ENCODE measurements around the gene PROCA1. TPM values are rescaled to one million over a fixed set of nuclear protein-coding genes. Genes with fewer than 3 reads are reported as not detected.
A peak's percentile ranks its signal among the peaks of the same experiment; 100 is the strongest.
"Not testable (repeated sequence)": the region's sequence is repeated elsewhere in the genome, so short reads cannot be mapped to it uniquely, and the experiment has no call there.

PROCA1 gene
- total RNA-seq, 1 donor from 2014 or later, result 7.6 TPM

DNA sequence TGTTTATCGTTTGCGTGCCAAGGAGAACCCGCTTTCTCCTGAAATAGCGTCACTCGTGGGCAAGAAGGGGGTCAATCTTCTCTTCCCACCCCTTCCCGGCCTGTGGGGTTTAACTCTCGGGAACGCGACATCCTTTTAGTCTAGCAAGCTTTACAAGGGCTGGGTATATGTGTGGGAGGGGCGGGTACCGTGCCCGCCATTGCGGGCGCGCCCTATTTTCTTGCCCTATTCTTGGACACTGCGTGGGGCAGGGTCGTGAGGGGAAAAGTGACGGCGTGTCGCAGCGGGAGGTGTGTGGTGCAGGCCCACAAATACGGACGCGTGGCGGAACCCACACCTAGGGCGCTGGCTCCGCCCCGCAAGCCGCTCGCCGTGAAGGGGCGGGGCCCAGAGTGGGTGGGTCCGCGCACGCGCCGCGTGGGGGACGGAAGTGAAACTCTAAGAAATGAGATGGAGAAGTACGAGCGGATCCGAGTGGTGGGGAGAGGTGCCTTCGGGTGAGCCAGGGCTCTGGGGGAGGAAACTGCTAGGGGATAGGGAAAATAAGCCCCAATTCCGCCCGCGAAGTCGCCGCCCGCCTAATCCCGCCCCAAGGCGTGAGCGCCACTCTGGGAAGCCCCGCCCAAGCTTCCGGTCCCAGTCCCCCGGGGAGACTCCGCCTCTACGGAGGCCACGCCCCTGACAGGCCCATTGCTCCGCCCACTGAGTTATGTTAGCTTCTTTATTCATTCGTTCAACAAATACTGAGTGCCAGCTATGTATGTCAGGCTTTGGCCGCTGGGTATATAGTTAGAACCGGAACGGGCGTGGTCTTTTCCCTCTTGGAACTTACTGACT, 16.9 kb upstream of the PROCA1 start, which contains the start of gene NEK8:
TSS of gene NEK8 (plus strand) at position 425 of the 837 bp plus-strand sequence. CDS start at position 451, 26 bp downstream.
- peak; percentile 87 for ATAC-seq
- peak; percentile 98 for DNase-seq (ENCODE audit: low spot score)
- intact Hi-C loops (cut with DNase I), result no loop called here

GRCh38 chr17:28726627-28727491, 15.2 kb upstream of the PROCA1 start:
- ATAC-seq, result peak; percentile 84
- intact Hi-C loops (cut with DNase I), result no loop called here
- DNase-seq (ENCODE audit: low spot score), result peak; percentile 97

GRCh38 chr17:28726226-28726626, 14.5 kb upstream of the PROCA1 start, which contains the start of gene TLCD1:
TLCD1 (minus strand) TSS chr17:28726233; CDS start chr17:28726097, 136 bp downstream.
- ATAC-seq (peak; percentile 31), DNase-seq (ENCODE audit: low spot score) (no peak)
- intact Hi-C loops (cut with DNase I), result no loop called here

DNA sequence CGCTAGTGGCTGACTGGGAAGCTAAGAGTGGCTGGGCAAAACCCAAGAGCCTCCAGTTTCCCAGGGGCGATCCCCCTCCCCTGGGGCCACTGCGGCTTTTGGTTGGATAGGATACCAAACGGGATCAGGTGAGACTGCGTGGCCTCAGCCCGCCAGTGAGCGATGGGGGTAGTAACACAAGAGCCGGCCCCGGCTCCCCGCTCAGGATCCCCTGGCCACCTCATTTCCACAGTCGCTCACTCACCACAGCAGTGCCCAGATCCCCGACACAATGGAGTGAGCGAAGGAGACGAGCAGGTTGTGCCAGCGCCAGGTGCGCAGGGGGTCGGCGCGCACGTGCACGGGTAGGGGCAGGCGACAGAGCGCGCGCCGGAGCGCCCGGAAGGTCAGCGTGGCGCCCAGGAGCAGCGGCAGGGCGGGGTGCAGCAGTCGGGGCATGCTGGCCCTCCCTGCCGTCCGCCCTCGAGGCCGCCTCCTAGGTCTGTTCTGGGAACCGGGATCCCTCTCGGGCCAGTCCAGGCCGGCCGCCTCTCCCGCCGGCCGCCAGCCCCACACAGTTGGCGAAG, 14.1 kb upstream of the PROCA1 start:
- ATAC-seq (peak; percentile 0), DNase-seq (ENCODE audit: low spot score) (peak; percentile 79)
- intact Hi-C loops (cut with DNase I), result no loop called here

DNA sequence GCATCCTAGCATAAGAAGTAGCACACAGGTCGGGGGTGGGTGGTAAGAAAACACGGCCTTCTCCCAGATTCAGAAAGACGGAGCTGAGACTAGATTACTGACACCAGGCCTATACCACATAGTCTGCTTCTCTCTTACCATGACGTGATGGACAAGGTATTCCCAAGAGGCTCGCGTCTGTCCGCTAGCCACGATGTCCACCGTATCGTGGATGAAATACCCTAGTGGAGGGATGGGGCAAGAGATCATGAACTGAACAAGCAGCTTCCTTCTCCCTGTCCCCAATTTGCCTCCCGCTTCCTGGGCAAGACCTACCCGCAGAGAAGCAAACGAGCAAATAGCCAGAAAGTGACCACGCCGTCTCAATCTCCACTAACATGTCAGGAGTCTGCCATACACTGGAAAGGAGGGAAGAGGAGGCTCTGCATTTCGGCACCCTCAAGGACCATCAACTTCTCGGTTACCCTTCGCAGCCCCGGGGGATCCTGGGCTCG, 13.5 kb upstream of the PROCA1 start:
- intact Hi-C loops (cut with DNase I), result no loop called here
- DNase-seq (ENCODE audit: low spot score), result no peak
- ATAC-seq, result no peak

GRCh38 chr17:28724500-28725165, 12.9 kb upstream of the PROCA1 start:
- intact Hi-C loops (cut with DNase I), result no loop called here
- DNase-seq (ENCODE audit: low spot score) (no peak), ATAC-seq (no peak)

GRCh38 chr17:28723836-28724499, 12.3 kb upstream of the PROCA1 start:
- DNase-seq (ENCODE audit: low spot score); ATAC-seq; intact Hi-C loops (cut with DNase I): not testable (repeated sequence)

GRCh38 chr17:28723159-28723835, 11.6 kb upstream of the PROCA1 start:
- intact Hi-C loops (cut with DNase I), result no loop called here
- no peak for ATAC-seq
- DNase-seq (ENCODE audit: low spot score), result no peak

GRCh38 chr17:28722417-28723158, 10.9 kb upstream of the PROCA1 start:
- ATAC-seq (no peak), DNase-seq (ENCODE audit: low spot score) (no peak)
- intact Hi-C loops (cut with DNase I), result no loop called here

- intact Hi-C loops (cut with DNase I); DNase-seq (ENCODE audit: low spot score); ATAC-seq: not testable (repeated sequence)
Measured at GRCh38 chr17:28720997-28721329, 9.3 kb upstream of the PROCA1 start.

DNA sequence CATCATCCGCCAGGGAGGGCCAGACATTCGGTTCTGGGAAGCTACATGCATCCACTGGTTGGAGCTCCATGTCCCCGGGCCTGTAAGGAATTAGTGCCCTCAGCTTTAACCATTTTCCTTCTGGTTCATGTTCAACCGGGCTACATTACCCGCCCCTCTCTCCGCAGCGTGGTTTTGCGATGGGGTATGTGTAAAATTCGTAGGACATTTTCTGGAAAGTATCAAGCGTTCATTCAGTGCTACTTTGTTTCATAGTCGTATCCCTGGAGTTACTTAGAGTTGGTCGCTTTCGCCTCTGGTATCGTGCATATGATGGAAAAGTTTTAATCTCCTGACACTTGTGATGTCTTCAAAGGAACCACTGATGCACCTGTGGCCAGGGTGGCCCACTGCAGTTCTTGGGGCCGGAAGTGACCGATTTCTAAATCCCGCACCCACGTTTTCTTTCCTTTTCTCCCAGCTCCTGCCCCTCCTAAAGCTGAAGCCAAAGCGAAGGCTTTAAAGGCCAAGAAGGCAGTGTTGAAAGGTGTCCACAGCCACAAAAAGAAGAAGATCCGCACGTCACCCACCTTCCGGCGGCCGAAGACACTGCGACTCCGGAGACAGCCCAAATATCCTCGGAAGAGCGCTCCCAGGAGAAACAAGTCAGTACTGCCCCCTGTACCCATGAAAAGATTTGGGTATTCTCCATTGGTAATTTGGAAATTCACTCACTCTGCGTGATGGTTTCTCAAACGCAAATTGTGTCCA, 8.7 kb upstream of the PROCA1 start:
- intact Hi-C loops (cut with DNase I), result no loop called here
- DNase-seq (ENCODE audit: low spot score) (no peak), ATAC-seq (no peak)

- no peak for ATAC-seq
- intact Hi-C loops (cut with DNase I), result no loop called here
- no peak for DNase-seq (ENCODE audit: low spot score)
Measured at GRCh38 chr17:28719021-28719433, 7.3 kb upstream of the PROCA1 start.

DNA sequence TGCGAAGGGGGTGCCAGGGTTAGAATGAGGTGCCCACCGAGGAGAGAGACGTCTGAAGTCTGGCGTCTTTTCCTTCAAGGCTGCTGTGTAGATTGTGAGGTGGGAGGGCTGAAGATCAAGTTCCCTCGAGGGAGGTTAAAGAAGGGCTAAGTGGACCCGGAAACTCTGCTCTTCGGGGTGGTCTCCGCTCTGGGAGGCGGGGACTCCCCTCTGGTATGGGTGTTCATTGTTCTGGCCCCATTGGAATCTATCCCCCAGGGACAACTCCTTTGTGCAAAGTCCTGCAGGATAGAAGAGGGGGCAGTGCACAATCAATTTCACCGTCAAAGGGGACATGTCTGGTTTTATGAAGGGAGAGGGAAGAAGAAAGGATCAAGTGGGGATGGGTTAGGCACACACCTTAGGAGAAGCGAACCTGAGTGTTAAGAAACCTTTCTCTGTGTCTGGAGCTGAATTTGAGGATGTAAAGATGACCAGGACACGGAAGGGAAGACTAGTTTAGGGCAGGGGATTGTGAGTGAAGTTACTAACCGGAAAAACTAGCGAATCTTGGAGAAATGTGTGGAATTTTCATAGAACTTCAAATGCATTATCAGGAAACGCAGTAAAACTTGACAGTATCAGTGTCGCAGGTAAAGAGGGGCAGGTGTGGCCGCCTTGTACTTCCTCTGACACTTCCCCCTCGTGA, 6.8 kb upstream of the PROCA1 start:
- ATAC-seq (no peak), DNase-seq (ENCODE audit: low spot score) (no peak)
- intact Hi-C loops (cut with DNase I), result no loop called here

GRCh38 chr17:28717578-28718332, 6.1 kb upstream of the PROCA1 start, which contains the start of gene RAB34:
RAB34 (minus strand) TSS chr17:28717868; CDS start chr17:28717266, 602 bp downstream.
- intact Hi-C loops (cut with DNase I), result no loop called here
- DNase-seq (ENCODE audit: low spot score), result peak; percentile 88

More at GRCh38 chr17:28717578-28718332, 6.1 kb upstream of the PROCA1 start, which contains the start of gene RAB34:
- peak; percentile 63 for ATAC-seq

All from sciatic nerve (tissue), 2 donors.